Heart left ventricle (tissue), 13 donors: ENCODE data around the gene POLH.
"Not testable (repeated sequence)": the region's sequence is repeated elsewhere in the genome, so short reads cannot be mapped to it uniquely, and the experiment has no call there.

ENCODE experiments used
- POLR2A ChIP-seq, 2 donors: fragments of 450-650 bp; IDR thresholded peaks; one replicate each; pipeline ENCODE4 v1.6.1; 2017; ENCODE audit warnings: antibody characterized with exemption in 2 of 2, mild to moderate bottlenecking in 2 of 2, moderate library complexity in 2 of 2
- TF ChIP-seq, protein P1 (sequence below), 12 donors: fragments of 200-600 bp; sonication (generic) in 4 of 12; IDR thresholded peaks; one replicate each; pipeline versions ENCODE4 v1.5.0 to v1.8.0; 2018 to 2022; ENCODE audit warnings: antibody characterized with exemption in 12 of 12, mild to moderate bottlenecking in 5 of 12
- donor health status: ischemic (EF 13 %, LVEDD 7.1; RV severe dilation, severe dysfunction).
- donor health status: DM: no; HTN: yes; CAD: no.
- donor health status: DM: no; HTN: no; CAD: no.
- donor health status: ischemic (EF 25% LVEDD 6.9; RV normal size, moderate dysfunction).
- donor health status: ischemic (EF 25% LVEDD 5.7; RV mildly dilated, moderate dysfunction).
- donor health status: ischemic (EF 35%, LVEDD 5.7; RV mildly dilated, moderate dysfunction).
- donor health status: nonischemic (EF 11% LVEDD 7.7; RV severe dilation, severe dysfunction).
- donor health status: DM: yes; HTN: yes; CAD: no.
- donor health status: PGD.
- donor health status: ischemic (EF 29% LVEDD 5.4; RV normal size, mild dysfunction).
- donor health status: nonischemic (EF 23%, LVEDD 6.1; RV moderate dilation, normal function).

DNA sequence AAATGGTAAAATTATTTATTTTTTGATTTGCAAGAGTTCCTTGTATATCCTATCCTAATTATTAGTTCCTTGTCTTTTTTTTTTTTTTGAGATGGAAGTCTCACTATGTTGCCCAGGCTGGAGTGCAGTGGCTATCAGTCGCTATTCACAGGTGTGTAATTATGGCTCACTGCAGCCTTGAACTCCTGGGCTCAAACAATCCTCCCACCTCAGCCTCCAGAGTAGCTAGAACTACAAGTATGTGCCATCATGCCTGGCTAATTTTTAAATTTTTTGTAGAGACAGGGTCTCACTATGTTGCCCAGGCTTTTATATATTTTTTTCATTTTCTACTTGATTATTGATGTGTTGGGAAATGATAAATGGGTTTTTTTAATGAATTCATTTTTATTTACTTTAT lies 13.6 kb downstream of the POLH start:
- TF ChIP-seq, protein P1, sequence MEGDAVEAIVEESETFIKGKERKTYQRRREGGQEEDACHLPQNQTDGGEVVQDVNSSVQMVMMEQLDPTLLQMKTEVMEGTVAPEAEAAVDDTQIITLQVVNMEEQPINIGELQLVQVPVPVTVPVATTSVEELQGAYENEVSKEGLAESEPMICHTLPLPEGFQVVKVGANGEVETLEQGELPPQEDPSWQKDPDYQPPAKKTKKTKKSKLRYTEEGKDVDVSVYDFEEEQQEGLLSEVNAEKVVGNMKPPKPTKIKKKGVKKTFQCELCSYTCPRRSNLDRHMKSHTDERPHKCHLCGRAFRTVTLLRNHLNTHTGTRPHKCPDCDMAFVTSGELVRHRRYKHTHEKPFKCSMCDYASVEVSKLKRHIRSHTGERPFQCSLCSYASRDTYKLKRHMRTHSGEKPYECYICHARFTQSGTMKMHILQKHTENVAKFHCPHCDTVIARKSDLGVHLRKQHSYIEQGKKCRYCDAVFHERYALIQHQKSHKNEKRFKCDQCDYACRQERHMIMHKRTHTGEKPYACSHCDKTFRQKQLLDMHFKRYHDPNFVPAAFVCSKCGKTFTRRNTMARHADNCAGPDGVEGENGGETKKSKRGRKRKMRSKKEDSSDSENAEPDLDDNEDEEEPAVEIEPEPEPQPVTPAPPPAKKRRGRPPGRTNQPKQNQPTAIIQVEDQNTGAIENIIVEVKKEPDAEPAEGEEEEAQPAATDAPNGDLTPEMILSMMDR (IDR thresholded peaks at IDR 0.05): not testable (repeated sequence)
- TF ChIP-seq POLR2A (IDR thresholded peaks at IDR 0.05): not testable (repeated sequence)
